ENCODE measurements around the gene FBXW8.

GRCh38 chr12:117038919-117039318 lies 128.2 kb downstream of the FBXW8 start:
- TF ChIP-seq CTCF (IDR thresholded peaks at IDR 0.05), result no peak
- no peak for TF ChIP-seq POLR2A (IDR thresholded peaks at IDR 0.05)
